Parathyroid adenoma (tissue), 2 donors: ENCODE results near the gene SIDT1.

Experiments used
- H2AFZ ChIP-seq: fragments of 300-600 bp; sonication (generic); one replicate; pipeline ENCODE4 v1.7.0; 2017; ENCODE audit warnings: antibody characterized with exemption, mild to moderate bottlenecking
- H3K27ac ChIP-seq: fragments of 300-600 bp; sonication (generic); one replicate; pipeline ENCODE4 v1.7.0; 2017
- H3K27me3 ChIP-seq: fragments of 300-600 bp; sonication (generic); one replicate; pipeline ENCODE4 v1.7.0; 2017; ENCODE audit warnings: low read length; ENCODE audit not compliant: control insufficient read depth, insufficient read depth
- H3K36me3 ChIP-seq: fragments of 300-600 bp; sonication (generic); one replicate; pipeline ENCODE4 v1.7.0; 2017; ENCODE audit warnings: low read length; ENCODE audit not compliant: control insufficient read depth, insufficient read depth
- H3K4me1 ChIP-seq: fragments of 300-600 bp; sonication (generic); one replicate; pipeline ENCODE4 v1.7.0; 2017; ENCODE audit warnings: control low read depth
- H3K4me2 ChIP-seq: fragments of 300-600 bp; sonication (generic); one replicate; pipeline ENCODE4 v1.7.0; 2017; ENCODE audit warnings: low read length
- H3K4me3 ChIP-seq: fragments of 300-600 bp; sonication (generic); one replicate; pipeline ENCODE4 v1.7.0; 2017; ENCODE audit warnings: low read depth, low read length
- H3K79me2 ChIP-seq: fragments of 300-600 bp; sonication (generic); one replicate; pipeline ENCODE4 v1.7.0; 2017; ENCODE audit warnings: control low read depth
- H3K9ac ChIP-seq: fragments of 300-600 bp; sonication (generic); one replicate; pipeline ENCODE4 v1.7.0; 2017; ENCODE audit warnings: mild to moderate bottlenecking
- H3K9me3 ChIP-seq: fragments of 300-600 bp; sonication (generic); one replicate; pipeline ENCODE4 v1.7.0; 2017; ENCODE audit warnings: low read length; ENCODE audit not compliant: control insufficient read depth
- CTCF ChIP-seq: fragments of 300-600 bp; sonication (generic); IDR thresholded peaks from one replicate; pipeline ENCODE4 v1.7.0; 2017; ENCODE audit warnings: antibody characterized with exemption, mild to moderate bottlenecking
- donor health status: primary hyperparathyroidism.

Gene SIDT1

GRCh38 chr3:113623811-113624210 is 91.5 kb downstream of the SIDT1 start:
- H3K27ac ChIP-seq = no peak overlapping the region
- H2AFZ ChIP-seq = no peak overlapping the region
- H3K79me2 ChIP-seq = no peaks in the 10 kb centered on the region
- no peaks in the 10 kb centered on the region for H3K4me1 ChIP-seq
- H3K4me2 ChIP-seq = no peak overlapping the region
- TF ChIP-seq CTCF = no peak
- H3K9ac ChIP-seq = no peak overlapping the region
- no peaks in the 10 kb centered on the region for H3K36me3 ChIP-seq
- H3K9me3 ChIP-seq = no peaks in the 10 kb centered on the region
- no peak overlapping the region for H3K4me3 ChIP-seq
- H3K27me3 ChIP-seq = no peaks in the 10 kb centered on the region

- no peak for TF ChIP-seq CTCF
- no peaks in the 10 kb centered on the region for H3K27me3 ChIP-seq
- no peaks in the 10 kb centered on the region for H3K36me3 ChIP-seq
- H2AFZ ChIP-seq = no peak overlapping the region
- H3K4me1 ChIP-seq = peaks cover 3% of the 10 kb centered on the region
- H3K79me2 ChIP-seq = no peaks in the 10 kb centered on the region
- no peak overlapping the region for H3K9ac ChIP-seq
- H3K9me3 ChIP-seq = no peaks in the 10 kb centered on the region
- H3K27ac ChIP-seq = no peak overlapping the region
- no peak overlapping the region for H3K4me3 ChIP-seq
- H3K4me2 ChIP-seq = no peak overlapping the region
Measured at GRCh38 chr3:113625834-113626233, 93.5 kb downstream of the SIDT1 start.

GRCh38 chr3:113626503-113627371 is 94.4 kb downstream of the SIDT1 start:
- Histone ChIP-seq H3K4me1 (peaks cover 3% of the 10 kb centered on the region), H3K9me3 (no peaks in the 10 kb centered on the region), H3K27ac (no peak overlapping the region), H2AFZ (peak overlapping the region; percentile 45), H3K9ac (no peak overlapping the region), H3K4me2 (peak overlapping the region; percentile 34), H3K4me3 (peak overlapping the region; percentile 8), H3K27me3 (no peaks in the 10 kb centered on the region), H3K79me2 (no peaks in the 10 kb centered on the region), H3K36me3 (no peaks in the 10 kb centered on the region)
- peak; percentile 88 for TF ChIP-seq CTCF

- Histone ChIP-seq H3K4me2 (no peak overlapping the region), H2AFZ (no peak overlapping the region), H3K4me1 (peaks cover 3% of the 10 kb centered on the region), H3K9ac (no peak overlapping the region), H3K79me2 (no peaks in the 10 kb centered on the region), H3K4me3 (no peak overlapping the region), H3K27me3 (no peaks in the 10 kb centered on the region), H3K27ac (no peak overlapping the region), H3K36me3 (no peaks in the 10 kb centered on the region), H3K9me3 (no peaks in the 10 kb centered on the region)
- no peak for TF ChIP-seq CTCF
Measured at GRCh38 chr3:113628316-113628715, 96.0 kb downstream of the SIDT1 start.

GRCh38 chr3:113628788-113629187 is 96.4 kb downstream of the SIDT1 start:
- H3K27ac ChIP-seq = no peak overlapping the region
- no peak overlapping the region for H2AFZ ChIP-seq
- H3K4me3 ChIP-seq = no peak overlapping the region
- no peak for TF ChIP-seq CTCF
- no peak overlapping the region for H3K9ac ChIP-seq
- H3K27me3 ChIP-seq = no peaks in the 10 kb centered on the region
- no peaks in the 10 kb centered on the region for H3K9me3 ChIP-seq
- H3K36me3 ChIP-seq = no peaks in the 10 kb centered on the region
- H3K4me2 ChIP-seq = no peak overlapping the region
- peaks cover 3% of the 10 kb centered on the region for H3K4me1 ChIP-seq
- no peaks in the 10 kb centered on the region for H3K79me2 ChIP-seq
